SK-N-SH treated with all-trans-retinoic acid at 6 μM for 48 hours (cell line): Measurements from ENCODE around the gene SNX11.

Experiments
- ATAC-seq: fragments of 200-7000 bp; cut with Tn5 transposase; 3 replicates; pipeline ENCODE4 v1.9.1; 2020; ENCODE audit warnings: mild to moderate bottlenecking, moderate library complexity
- BACH2 ChIP-seq: fragments of 250-450 bp; sonication (Bioruptor Pico); IDR thresholded peaks from 2 replicates; pipeline ENCODE4 v1.9.0; 2021; ENCODE audit warnings: mild to moderate bottlenecking, borderline replicate concordance
- ESRRG ChIP-seq: fragments of 250-450 bp; sonication (Bioruptor Pico); IDR thresholded peaks from 2 replicates; pipeline ENCODE4 v1.6.1; 2021; ENCODE audit warnings: mild to moderate bottlenecking
- ISL1 ChIP-seq: fragments of 250-450 bp; sonication (Bioruptor Pico); IDR thresholded peaks from 2 replicates; pipeline ENCODE4 v2.1.2; 2022; ENCODE audit warnings: mild to moderate bottlenecking, moderate library complexity
- OSR1 ChIP-seq: fragments of 250-450 bp; sonication (Bioruptor Pico); IDR thresholded peaks from 2 replicates; pipeline ENCODE4 v1.8.0; 2022; ENCODE audit warnings: moderate library complexity, mild to moderate bottlenecking, inconsistent platforms
- RARB ChIP-seq: fragments of 250-450 bp; sonication (Bioruptor Pico); IDR thresholded peaks from 2 replicates; pipeline ENCODE4 v1.8.0; 2021; ENCODE audit warnings: mild to moderate bottlenecking, moderate library complexity
- TCF4 ChIP-seq: fragments of 250-450 bp; sonication (Bioruptor Pico); IDR thresholded peaks from 2 replicates; pipeline ENCODE4 v1.8.0; 2021; ENCODE audit warnings: mild to moderate bottlenecking, moderate library complexity, borderline replicate concordance
- TOX ChIP-seq: fragments of 250-450 bp; sonication (Bioruptor Pico); IDR thresholded peaks from 2 replicates; pipeline ENCODE4 v1.8.0; 2021; ENCODE audit warnings: mild to moderate bottlenecking, moderate library complexity, borderline replicate concordance
- ZC3H10 ChIP-seq: fragments of 250-450 bp; sonication (Bioruptor Pico); IDR thresholded peaks from 2 replicates; pipeline ENCODE4 v1.5.1; 2021; ENCODE audit warnings: mild to moderate bottlenecking, moderate library complexity
- ZFP3 ChIP-seq: fragments of 250-450 bp; sonication (Bioruptor Pico); IDR thresholded peaks from 2 replicates; pipeline ENCODE4 v1.5.0; 2020; ENCODE audit warnings: mild to moderate bottlenecking, moderate library complexity
- ZFP30 ChIP-seq: fragments of 450-650 bp; formaldehyde crosslinking; IDR thresholded peaks from 2 replicates; pipeline ENCODE4 v1.5.0; 2022; ENCODE audit warnings: mild to moderate bottlenecking, moderate library complexity
- ZNF565 ChIP-seq: fragments of 450-650 bp; formaldehyde crosslinking; conservative IDR thresholded peaks from 2 replicates; pipeline ENCODE4 v1.5.0; 2020; ENCODE audit warnings: low read depth, mild to moderate bottlenecking, moderate library complexity
- ZNF70 ChIP-seq: fragments of 450-650 bp; formaldehyde crosslinking; IDR thresholded peaks from 2 replicates; pipeline ENCODE4 v1.5.0; 2020; ENCODE audit warnings: mild to moderate bottlenecking, moderate library complexity
- TF ChIP-seq, protein P1 (sequence below): fragments of 250-450 bp; sonication (Bioruptor Pico); IDR thresholded peaks from 2 replicates; pipeline ENCODE4 v1.5.0; 2020; ENCODE audit warnings: mild to moderate bottlenecking, moderate library complexity
- TF ChIP-seq, protein P2 (sequence below): fragments of 250-450 bp; sonication (Bioruptor Pico); IDR thresholded peaks from 2 replicates; pipeline ENCODE4 v1.8.0; 2020; ENCODE audit warnings: mild to moderate bottlenecking, moderate library complexity, borderline replicate concordance

The SNX11 gene

DNA sequence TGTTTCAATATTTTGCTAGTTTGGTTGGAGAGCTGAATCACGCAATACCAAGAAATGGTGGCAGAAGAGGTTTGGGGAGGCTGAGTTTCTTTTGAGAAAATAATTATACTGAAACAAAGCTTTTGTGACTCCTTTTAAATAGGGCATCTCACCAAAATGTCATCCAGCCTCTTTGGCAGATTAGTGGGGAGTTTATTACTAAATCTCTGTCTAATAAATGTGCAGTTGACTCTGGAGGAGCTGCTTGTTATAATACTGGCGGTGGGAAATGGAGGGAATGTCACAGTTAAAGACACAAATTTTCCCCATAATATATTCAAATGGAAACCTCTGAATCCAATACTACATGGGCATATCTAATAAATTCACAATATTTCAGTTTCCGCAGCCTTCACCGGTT, 44.7 kb downstream of the SNX11 start:
- TF ChIP-seq RARB (CRISPR knock-in tag), result no peak
- TF ChIP-seq, protein P1, sequence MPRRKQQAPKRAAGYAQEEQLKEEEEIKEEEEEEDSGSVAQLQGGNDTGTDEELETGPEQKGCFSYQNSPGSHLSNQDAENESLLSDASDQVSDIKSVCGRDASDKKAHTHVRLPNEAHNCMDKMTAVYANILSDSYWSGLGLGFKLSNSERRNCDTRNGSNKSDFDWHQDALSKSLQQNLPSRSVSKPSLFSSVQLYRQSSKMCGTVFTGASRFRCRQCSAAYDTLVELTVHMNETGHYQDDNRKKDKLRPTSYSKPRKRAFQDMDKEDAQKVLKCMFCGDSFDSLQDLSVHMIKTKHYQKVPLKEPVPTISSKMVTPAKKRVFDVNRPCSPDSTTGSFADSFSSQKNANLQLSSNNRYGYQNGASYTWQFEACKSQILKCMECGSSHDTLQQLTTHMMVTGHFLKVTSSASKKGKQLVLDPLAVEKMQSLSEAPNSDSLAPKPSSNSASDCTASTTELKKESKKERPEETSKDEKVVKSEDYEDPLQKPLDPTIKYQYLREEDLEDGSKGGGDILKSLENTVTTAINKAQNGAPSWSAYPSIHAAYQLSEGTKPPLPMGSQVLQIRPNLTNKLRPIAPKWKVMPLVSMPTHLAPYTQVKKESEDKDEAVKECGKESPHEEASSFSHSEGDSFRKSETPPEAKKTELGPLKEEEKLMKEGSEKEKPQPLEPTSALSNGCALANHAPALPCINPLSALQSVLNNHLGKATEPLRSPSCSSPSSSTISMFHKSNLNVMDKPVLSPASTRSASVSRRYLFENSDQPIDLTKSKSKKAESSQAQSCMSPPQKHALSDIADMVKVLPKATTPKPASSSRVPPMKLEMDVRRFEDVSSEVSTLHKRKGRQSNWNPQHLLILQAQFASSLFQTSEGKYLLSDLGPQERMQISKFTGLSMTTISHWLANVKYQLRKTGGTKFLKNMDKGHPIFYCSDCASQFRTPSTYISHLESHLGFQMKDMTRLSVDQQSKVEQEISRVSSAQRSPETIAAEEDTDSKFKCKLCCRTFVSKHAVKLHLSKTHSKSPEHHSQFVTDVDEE (CRISPR knock-in tag), result no peak
- no peak for ATAC-seq

DNA sequence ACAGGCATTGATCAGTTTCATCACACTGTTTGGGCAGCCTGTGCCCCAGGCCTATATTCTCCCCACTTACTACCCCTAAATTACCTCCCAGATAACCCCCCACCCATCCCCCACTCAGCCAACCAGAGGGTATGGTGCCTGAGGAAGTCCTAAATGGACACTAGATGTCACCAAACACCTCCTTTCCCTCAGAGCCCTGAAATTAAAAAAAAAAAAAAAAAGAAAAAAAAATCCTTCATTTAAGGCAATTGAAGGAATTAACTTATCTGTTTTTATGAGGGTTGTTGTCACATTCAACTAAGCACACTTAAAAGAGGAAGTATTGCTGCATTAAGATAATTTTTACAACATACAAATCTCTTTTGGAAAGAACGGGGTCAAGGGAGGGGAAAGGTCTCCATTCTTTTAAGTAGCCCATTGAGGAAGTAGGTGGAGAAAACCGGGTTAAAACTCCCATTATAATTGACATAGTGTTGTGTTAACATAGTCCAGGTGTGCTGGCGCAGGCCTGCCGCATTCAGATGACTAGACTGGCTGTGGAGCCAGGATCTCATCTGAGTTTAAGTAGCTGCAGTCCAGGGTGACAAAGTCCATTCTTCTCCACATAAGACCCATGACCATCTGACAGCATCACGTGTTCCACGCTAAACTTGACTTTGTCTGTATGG, 46.3 kb downstream of the SNX11 start:
- TF ChIP-seq ZFP30 (CRISPR knock-in tag), result no peak
- peak; percentile 65 for ATAC-seq

DNA sequence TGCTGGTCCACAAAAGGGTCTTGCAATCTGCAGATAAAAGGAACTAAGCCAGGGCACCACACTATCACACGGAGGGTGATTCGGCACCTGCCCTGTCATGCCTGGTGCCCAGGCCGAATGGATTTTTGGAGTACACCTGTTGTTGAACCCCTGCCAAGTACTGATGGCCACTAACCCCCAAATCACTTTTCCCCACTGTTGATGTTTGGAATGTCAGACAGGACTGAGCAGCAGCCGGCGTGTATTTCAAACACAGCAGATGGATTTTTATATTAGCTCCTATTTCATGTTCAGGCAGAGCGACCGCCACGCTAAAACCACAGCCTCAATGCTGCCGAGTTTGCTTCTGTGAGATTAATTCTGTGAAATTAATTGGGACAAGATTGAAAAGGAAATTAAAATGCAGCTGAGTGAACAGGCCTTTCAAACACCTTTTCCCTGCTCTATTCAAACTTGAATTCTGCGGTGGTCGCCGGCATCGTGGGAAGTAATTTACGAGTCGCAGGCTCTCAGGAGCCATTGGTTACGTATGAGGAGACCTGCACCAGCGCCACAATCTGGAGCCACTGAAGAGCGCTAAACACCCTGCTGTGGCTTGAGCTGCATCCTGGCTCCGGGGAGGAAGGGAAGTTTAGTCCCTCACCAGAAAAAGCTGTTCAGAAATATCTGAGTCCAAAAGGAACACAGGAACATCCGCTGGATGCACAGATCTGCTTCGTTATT, 48.5 kb downstream of the SNX11 start:
- ATAC-seq, result peak; percentile 34

DNA sequence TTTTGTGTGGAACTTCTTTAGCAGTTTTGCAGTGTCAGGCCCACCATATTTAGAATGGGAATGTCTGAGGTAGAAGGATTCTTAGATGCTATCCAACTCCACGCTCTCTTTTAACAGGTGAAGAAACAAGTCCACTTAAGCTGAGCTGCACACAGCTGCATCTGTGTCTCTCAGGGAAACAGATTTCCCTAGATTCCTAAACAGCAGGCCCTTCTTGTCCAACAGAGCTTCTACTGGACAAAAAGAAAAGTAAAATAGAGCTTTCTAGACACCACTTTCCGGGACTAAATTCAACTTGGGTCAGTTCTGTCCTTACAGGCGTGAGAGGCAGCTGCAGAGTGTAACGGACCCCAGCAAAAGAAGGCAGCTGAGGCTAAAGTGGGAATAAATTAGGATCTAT, 51.7 kb downstream of the SNX11 start:
- TF ChIP-seq ZNF565, result no peak
- no peak for TF ChIP-seq ESRRG (CRISPR knock-in tag)
- ATAC-seq, result no peak

More for the DNA sequence above, 48.5 kb downstream of the SNX11 start:
- TF ChIP-seq ZNF565 (no peak), ESRRG (CRISPR knock-in tag) (no peak), TOX (CRISPR knock-in tag) (no peak), BACH2 (CRISPR knock-in tag) (no peak), ZFP30 (CRISPR knock-in tag) (no peak), ZFP3 (CRISPR knock-in tag) (no peak), ZC3H10 (CRISPR knock-in tag) (no peak), OSR1 (CRISPR knock-in tag) (no peak), ISL1 (no peak), ZNF70 (CRISPR knock-in tag) (no peak)
- TF ChIP-seq, protein P1 (CRISPR knock-in tag), result no peak

DNA sequence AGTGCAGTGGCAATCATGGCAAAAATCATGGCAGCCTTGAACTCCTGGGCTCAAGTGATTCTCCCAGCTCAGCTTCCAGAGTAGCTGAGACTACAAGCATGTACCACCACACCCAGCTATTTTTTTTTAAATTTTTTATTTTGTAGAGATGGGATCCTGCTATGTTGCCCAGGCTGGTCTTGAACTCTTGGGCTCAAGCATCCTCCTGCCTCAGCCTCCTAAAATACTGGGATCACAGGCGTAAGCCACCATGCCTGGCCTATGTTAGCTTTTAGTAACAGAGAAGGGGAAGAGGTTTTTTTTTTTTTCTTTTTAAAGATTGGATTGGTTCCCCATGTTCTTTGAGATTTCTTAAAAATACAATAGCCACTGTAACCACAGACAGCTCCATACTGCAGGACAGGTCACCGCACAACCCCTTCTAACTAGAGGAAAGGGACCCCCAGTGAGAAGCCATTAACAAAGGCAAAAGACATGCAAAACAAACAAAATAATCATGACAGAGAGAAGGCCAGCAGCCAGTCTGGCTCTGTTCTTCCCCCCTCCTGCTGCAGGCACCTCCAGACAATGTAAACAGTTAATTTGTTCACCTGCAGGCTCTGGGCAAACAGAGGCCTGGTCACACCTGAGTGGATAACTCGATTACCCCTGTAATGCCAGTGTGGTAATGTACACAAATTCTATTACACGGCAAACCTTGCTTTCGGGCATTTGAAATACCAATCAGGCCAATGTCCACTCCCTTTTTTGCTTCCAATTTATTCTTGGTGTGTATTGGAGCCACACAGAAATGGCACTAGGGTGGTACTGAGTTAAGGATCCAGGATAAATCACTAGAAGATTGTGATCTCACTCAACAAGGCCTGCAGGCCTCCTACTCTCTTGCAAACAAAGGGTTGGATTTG, 52.9 kb downstream of the SNX11 start:
- TF ChIP-seq BACH2 (CRISPR knock-in tag), result no peak
- TF ChIP-seq ZNF70 (CRISPR knock-in tag), result no peak
- TF ChIP-seq TCF4 (CRISPR knock-in tag), result no peak
- TF ChIP-seq, protein P2, sequence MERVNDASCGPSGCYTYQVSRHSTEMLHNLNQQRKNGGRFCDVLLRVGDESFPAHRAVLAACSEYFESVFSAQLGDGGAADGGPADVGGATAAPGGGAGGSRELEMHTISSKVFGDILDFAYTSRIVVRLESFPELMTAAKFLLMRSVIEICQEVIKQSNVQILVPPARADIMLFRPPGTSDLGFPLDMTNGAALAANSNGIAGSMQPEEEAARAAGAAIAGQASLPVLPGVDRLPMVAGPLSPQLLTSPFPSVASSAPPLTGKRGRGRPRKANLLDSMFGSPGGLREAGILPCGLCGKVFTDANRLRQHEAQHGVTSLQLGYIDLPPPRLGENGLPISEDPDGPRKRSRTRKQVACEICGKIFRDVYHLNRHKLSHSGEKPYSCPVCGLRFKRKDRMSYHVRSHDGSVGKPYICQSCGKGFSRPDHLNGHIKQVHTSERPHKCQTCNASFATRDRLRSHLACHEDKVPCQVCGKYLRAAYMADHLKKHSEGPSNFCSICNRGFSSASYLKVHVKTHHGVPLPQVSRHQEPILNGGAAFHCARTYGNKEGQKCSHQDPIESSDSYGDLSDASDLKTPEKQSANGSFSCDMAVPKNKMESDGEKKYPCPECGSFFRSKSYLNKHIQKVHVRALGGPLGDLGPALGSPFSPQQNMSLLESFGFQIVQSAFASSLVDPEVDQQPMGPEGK (CRISPR knock-in tag), result no peak
- no peak for TF ChIP-seq ZFP3 (CRISPR knock-in tag)
- no peak for TF ChIP-seq RARB (CRISPR knock-in tag)
- TF ChIP-seq TOX (CRISPR knock-in tag), result no peak
- TF ChIP-seq, all 23 proteins: peak for 0
- ATAC-seq, result no peak
